Cardiac septum (tissue), 1 donor: ENCODE results near the gene BRAF. TPM values are rescaled to one million over a fixed set of nuclear protein-coding genes. Genes with fewer than 3 reads are reported as not detected.
"Not testable (repeated sequence)": the region's sequence is repeated elsewhere in the genome, so short reads cannot be mapped to it uniquely, and the experiment has no call there.

Source experiments
- DNase-seq: peaks from one replicate; pipeline ENCODE4 v3.0.0-alpha.2; 2020; ENCODE audit warnings: low spot score
- intact Hi-C: fragments of 100-400 bp; cut with DNase I; formaldehyde crosslinking; loops from one replicate; pipeline ENCODE4 v1.14.0; 2022
- total RNA-seq: library from RNA; stranded (reverse); fragmentation: NEBNext Ultra II Directional; extraction: Animal tissue kit (Norgen Biotek cat#: 25700); gene quantifications from one replicate; pipeline ENCODE4 v1.2.1, GENCODE V29; 2021
- donor health status: DM: no; HTN: no; CAD: no.

Gene BRAF
- total RNA-seq, 1 donor from 2014 or later: 35.0 TPM

DNA sequence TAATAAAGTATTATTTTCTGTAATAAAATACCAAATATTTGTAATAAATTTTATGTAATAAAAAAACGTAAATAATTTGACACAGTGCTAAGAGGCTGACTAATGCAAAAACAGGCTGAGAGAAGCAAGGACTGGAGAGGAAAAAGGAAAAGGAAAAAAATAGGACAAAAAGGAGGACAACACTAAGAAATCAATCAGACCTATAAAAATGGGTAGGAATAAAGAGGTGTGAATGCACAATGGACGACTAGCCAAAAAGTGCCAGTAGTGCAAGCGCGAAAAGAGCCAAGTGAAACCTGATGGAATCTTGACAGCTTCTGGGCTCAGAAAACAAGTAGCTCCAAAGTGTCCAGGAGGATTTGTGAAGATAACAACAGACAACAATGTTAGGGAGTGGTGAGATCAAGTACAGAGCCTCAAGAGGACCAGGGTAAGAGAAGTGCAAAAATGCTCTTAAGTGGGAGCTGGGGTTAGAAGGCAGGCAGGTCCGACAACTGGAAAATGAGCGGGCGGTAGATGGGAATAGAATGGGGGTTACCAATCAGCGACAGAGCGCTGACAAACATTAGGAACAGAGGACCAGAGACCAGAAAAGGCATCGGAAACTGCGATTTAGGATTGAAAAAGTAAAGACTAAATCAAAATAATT is 1.2 kb downstream of the BRAF start:
- no peak for DNase-seq
- intact Hi-C loops: loop anchor here (10.0 kb wide), 3 partner anchors 49 to 229 kb away; partner anchors contain the start of gene NDUFB2

DNA sequence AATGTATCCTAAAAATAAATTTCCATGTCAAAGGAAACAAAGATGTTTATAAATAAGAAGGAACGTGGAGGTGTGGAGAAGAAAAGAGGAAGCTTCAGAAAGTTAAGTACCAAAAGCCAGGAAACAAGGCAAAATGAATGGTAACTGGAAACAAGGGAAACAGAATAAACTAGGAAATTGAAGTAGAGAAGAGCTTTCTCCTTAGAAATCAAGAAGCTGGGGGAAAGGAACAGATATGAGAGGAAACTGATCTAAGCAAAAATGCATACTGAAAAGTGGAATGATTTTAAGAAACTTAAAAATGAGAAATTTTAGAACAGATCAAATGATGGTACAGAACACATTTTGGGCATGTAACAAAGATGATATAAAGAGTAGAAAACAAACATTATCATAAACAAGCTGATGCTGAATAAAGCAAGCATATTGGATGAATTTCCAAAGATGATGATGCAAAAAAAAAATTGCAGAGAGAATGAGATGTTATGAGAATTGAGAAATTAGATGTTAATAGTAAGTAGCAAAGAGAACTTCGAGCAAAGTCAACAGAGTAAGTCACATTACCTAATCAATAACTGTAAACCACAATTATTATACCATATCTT is 1.9 kb downstream of the BRAF start:
- DNase-seq: no peak
- intact Hi-C loops: loop anchor here (10.0 kb wide), 3 partner anchors 48 to 228 kb away; partner anchors contain the start of gene NDUFB2

DNA sequence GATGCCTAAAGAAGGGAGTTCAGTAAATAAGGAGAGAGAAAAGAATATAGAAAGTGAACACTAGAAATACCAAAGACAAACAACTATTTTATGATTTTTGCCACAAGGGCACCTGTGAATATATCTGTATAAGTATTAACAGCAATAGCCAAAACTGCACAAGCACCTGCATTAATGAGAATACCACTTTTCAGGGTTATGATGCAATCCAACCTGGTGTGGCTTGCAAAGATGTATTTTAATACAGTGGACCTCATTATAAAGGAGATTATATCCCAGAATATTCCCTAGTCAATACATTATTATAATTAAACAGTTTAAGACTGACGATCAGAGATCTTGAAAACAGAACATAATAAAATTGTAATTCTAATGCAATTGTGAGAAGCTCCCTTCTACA is 4.0 kb downstream of the BRAF start:
- no peak for DNase-seq
- intact Hi-C loops: loop anchor here (10.0 kb wide), 3 partner anchors 46 to 226 kb away; partner anchors contain the start of gene NDUFB2

DNA sequence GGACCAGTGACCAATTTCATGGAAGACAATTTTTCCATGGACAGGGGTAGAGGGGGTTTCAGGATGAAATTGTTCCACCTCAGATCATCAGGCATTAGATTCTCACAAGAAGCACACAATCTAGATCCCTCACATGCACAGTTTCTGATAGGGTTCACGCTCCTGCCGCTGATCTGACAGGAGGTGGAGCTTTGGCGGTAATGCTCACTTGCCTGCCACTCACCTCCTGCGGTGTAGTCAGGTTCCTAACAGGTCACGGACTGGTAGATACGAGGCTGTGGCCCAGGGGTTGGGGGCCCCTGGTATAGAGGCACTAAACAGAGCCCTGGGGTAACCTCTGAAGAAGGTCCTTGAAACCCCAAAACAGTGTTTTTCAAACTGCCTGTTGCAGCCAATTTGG is 6.5 kb downstream of the BRAF start:
- no peak for DNase-seq
- intact Hi-C loops: no loop called here

DNA sequence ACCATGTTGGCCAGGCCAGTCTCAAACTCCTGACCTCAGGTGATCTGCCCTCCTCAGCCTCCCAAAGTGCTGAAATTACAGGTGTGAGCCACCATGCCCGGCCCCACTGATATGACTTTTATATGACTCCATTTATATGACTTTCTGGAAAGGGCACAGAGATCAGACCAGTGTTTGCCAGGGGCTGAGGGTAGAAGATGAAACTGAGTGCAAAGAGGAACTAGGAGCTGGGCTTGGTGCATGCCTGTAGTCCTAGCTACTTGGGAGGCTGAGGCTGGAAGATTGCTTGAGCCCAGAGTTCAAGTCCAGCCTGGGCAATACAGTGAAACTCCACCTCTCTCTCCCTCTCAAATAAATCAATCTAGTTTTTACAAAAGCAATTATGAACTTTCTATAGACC is 7.5 kb downstream of the BRAF start:
- intact Hi-C loops: no loop called here
- DNase-seq: no peak

DNA sequence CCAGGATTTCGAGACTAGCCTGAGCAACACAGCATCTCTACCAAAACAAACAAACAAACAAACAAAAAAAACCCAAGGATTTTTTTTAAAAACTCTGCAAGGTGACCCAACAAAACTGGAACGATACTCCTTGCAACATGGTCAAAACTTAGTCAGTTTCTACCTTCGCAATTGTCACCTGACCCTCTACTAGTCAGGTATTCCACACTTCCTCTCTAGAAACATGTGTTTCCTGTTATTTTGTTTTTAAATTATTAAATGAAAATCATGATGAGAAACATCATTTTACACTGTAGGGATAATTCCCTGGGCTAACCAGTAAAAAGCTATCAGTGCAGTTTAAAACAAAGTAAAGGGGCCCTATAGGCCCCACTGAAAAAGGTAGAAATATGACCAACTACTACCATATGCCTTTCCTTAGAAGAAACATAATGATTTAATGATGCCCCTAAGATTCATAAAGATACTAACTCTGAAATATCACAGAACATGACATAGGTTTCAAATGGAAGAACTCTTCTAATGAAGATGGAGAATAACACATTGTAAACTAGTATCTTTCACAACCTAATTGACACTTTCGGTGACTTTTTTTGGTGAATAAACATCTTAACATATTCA is 8.7 kb downstream of the BRAF start:
- no peak for DNase-seq
- intact Hi-C loops: no loop called here

DNA sequence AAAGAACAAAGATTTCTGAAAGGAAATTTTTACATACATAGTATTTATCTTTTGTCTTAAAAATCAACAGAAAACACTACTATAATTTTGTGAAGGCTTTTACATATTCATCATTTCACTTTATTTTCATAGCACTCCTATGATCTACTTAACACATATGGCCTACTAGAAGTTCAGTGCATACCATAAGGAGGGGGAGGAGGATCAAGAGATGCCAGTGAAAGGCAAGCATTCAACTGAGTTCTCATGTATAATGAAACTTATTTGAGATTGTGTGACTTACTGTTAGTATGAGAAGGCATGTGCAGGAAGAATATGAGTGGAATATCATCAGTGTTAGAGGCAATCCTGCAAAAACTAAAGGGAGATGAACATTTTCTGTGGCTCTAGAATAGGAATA is 10.6 kb downstream of the BRAF start:
- no peak for DNase-seq
- intact Hi-C loops: no loop called here

DNA sequence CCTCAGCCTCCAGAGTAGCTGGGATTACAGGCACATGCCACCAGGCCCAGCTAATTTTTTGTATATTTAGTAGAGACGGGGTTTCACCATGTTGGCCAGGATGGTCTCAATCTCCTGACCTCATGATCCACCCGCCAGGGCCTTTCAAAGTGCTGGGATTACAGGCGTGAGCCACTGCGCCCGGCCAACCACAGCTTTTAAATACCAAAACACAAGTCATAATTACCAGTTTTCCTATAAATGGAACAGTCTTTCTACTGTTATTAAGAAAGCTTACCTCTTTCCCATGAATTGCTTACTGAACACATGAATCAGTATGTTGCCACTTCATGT is 11.2 kb downstream of the BRAF start:
- intact Hi-C loops: not testable (repeated sequence)

DNA sequence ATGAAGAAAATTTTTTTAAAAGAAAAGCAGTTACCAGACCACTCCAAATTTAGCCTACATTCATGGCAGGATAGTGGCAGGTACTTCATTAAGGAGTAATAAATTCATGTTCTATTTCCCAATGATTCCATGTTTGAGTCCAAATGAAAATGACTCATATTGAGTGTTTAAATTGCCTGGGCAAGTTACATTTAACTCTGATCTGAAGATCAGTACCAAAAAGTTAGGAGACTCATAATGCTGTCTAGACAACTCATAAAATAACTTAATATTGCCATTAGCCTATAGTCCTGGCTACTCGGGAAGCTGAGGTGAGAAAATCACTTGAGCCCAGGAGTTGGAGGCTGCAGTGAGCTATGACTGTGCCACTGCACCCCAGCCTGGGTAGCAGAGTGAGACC is 13.0 kb downstream of the BRAF start:
- no peak for DNase-seq
- intact Hi-C loops: no loop called here

More for the DNA sequence above, 11.2 kb downstream of the BRAF start:
- not testable (repeated sequence) for DNase-seq

DNA sequence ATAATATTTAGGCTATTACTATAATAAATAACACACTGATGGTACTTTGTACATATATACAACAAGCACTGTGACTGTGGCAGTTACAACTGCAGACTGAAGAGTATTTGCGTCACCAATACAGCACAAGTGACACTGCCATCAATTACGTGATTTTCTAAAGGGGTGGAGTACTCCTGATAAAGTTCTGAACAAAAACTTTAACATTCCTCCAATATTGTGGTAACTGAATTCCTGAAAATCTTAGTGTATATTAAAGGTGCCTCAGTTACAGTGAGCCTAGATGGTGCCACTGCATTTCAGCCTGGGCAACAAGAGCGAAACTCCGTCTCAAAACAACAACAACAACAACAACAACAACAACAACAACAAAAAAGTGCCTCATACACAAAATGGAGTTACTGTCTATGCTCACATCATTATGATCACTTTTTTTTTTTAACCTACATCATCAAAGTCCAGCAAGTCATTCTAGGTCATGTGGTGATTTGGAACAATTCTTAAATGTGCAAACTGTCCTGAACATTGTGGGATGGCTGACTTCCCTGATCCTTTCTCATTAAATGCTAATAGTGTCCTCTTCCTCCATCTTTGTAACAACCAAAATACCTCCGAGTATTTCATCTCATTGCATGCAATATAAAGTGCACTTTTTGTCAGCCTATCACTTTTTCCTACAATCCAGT is 15.1 kb downstream of the BRAF start:
- DNase-seq: no peak
- intact Hi-C loops: no loop called here

DNA sequence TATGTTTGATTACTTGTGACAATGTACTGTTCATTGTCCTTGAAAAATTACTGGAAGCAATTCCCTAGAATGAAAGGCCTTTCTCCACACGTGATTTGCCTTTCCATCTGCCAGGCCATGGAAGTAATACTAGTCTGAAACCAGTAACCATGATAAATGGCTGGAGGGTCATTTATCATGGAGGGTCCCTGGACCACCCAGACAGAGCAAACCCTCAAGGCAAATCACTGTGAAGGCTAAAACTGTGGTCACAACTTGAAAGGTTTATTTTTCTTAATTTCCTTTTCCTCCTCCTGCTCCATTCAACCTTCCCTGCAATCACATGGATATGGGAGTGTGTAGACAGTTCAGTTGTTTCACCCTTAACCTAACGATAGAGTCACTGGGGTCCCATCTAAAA is 16.4 kb downstream of the BRAF start:
- no peak for DNase-seq
- intact Hi-C loops: no loop called here

DNA sequence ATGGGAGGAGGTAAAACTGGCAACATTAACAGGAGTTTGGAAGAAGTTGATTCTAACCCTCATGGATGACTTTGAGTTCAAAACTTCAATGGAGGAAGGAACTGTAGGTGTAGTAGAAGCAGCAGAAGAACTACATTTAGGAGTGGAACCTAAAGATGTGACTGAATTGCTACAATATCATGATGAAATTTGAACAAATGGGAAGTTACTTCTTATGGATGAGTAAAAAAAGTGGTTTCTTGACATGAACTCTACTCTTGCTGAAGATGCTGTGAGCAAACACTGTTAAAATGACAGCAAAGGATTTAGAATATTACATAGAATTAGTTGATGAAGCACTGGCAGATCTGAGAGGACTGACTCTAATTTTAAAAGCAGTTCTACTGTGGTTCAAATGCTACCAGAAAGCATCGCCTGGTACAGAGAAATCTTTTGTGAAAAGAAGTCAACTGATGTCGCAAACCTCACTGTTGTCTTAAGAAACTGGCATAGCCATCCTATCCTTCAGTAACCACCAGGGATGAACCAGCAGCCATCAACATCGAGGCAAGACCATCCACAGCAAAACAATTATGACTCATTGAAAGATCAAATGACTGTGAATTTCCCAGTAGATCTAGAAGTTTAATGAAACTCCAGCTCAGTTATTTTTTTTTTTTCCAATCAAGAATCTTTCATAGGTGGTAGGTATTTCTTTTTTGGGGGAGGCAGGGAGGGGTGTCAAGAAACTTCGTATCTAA is 20.8 kb downstream of the BRAF start:
- intact Hi-C loops: no loop called here

DNA sequence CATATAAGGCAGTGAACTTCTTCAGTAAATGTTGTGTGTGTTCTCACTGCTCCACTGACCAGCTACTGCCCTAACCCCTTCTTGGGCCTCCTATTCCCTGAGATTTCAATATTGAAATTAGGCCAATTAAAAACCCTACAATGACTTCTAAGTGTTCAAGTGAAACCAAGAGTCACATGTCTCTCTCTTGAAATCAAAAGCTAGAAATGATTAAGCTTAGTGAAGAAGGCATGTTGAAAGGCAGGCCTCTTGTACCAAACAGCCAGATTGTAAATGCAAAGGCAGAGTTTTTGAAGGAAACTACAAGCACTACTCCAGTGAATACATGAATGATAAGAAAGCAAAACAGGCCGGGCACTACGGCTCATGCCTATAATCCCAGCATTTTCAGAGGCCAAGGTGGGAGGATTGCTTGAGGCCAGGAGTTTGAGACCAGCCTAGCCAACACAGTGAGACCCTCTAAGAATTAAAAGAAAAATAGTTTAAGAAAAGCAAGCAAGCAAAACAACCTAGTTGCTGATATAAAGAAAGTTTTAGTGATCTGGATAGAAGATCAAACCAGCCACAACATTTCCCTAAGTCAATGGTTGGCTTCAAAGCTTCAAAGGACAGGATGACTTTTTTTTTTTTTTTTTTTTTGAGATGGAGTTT is 22.3 kb downstream of the BRAF start:
- intact Hi-C loops: no loop called here
- no peak for DNase-seq

More for the DNA sequence above, 20.8 kb downstream of the BRAF start:
- no peak for DNase-seq

DNA sequence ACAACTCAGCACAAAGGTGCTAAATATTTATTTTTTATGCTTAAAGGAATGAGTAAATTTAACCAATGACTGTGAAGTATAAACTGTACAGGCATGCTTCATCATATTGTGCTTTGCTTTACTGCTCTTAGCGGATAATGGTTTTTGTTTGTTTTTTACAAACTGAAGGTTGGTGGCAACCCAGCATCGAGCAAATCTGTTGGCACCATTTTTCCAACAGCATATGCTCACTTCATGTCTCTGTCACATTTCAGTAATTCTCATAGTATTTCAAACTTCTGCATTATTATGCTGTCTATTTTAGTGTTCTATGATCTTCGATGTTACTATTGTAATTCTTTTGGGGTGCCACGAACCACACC is 22.8 kb downstream of the BRAF start:
- no peak for DNase-seq
- intact Hi-C loops: no loop called here

DNA sequence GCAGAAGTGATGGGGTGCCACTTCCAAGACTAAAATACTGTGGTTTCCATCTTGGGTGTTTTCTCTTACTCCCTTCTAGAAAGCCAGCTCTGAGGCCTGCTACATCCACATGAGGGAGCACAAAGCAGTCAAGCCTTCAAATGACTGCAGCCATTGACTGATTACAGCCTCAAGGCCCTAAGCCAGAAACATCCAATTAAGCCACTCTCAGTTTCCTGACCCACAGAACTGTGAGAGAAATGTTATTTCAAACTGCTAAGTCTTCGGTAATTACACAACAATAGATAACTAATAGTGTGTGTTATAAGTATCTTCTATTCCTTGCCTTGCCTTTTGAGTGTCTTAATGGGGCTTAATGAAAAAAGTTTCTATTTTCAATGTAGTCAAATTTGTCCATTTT is 24.8 kb downstream of the BRAF start:
- DNase-seq: no peak
- intact Hi-C loops: no loop called here

DNA sequence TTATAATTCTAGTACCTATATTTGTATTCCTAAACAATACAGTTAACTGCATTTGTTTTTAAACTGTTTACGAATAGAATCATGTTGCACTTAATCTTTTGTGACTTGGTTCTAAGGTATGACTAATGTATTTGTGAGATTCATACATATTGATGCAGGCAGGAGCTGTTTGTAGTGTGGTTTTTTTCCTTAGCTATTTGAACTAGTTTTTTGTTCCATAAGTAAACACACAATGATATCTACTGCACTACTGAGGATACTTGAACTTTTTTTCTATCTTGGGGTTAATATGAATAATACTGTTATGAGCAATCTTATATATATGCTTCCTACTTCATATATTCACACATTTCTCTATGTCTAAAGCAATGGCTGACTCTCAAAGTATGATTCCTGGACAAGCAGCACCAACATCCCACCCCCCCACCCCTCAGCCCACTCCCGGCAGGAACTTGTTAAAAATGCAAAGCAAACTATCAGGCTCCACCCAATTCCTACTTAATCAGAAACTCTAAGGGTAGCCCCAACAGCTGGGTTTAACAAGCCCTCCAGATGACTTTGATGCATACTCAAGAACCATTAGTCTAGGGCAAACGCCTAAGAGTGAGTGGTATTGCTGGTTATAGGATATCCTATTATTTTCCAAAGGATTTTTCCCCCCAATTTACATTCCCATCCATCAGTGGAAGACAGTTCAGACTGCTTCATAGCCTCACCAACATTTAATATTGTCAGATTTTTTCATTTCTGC is 25.8 kb downstream of the BRAF start:
- no peak for DNase-seq
- intact Hi-C loops: no loop called here

DNA sequence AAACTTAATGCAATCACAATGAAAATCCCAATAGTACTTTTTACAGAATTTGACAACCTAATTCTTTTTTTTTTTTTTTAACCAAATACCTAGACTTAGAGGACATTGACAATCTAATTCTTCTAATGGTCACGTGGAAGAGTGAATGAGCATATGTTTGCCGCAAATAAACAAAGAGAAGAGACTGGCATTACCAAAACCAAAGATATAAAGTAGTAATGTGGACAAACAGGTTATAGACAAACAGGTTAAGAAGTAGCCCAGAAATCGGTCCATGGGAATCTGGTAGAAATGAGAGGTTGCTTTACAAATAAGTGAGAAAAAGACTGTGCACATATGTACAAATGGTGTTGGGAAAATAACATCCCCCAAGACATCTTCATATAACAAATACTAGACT is 27.7 kb downstream of the BRAF start:
- no peak for DNase-seq
- intact Hi-C loops: no loop called here

DNA sequence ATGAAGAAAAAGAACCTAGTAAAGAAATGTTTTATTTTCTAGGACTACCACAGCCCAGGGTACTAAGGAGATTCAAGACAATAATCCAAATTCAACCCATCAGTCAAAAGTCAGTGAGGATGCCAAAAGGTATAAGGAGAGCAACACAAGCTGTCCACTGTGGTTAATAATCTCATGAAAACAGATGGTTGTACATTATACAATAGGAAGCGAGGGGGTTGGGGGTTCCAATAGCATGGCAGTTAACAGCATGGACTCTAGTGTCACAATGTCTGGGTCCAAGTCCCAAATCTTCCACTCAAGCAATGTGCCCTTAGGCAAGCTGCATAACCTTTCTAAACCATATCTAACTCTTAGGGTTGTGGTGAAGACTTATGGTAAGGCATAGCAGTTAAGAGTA is 35.1 kb downstream of the BRAF start:
- no peak for DNase-seq
- intact Hi-C loops: no loop called here

DNA sequence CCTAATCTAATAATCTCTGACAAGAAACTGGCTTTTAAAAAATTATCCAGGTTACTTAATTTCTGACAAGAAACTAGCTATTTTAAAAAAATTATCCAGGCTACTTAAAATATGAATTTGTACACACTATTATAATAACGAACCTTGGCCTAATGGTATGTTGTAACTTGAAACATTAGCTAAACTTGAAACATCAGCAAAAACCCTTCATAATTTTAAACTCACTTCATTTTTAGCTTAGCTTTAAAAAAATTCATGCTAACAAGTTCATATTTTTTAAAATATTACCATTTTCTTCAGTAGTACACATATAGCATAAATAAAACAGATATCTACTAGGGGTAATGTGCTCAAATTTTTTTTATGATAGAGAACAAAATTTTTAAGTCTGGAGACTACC is 35.6 kb downstream of the BRAF start:
- no peak for DNase-seq
- intact Hi-C loops: no loop called here
